ENCODE data around the gene RPS10. TPM values are rescaled to one million over a fixed set of nuclear protein-coding genes. Genes with fewer than 3 reads are reported as not detected.

RPS10 gene
- total and polyA plus RNA-seq, 2 donors (not counting 1 experiment from before 2014, with no cell fraction given), result 1,649 to 2,883 TPM

DNA sequence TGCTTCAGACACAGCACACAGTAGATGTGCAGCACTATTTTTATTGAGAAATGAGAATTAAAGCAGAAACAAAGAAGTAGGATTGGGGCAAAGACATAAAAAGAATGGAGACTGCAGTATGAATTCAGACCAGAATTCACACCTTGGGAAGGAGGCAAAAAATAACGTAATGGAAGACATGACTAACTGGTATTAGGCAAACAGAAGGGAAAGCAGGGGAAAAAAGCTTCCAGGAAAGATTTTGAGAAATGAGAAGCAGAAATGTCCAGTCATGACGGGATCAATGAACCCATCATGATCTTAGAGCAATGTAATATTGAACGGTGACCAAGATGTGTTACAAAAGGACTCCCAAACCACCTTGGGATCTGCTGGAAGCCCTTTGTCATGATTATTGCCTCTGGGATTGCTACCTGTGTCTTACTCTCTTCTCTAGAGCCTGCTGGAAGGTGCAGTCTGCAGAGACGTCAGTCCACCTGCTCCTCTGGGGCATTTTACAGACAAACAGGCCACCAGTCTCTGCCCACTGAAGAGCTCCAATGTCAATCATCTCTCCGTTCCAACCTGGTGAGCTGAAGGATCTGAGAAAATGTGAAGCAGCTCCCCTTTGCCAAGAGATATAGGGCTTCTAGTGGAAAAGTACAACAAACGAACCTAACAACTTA lies 42.1 kb downstream of the RPS10 start:
- Histone ChIP-seq H3K36me3 (ENCODE audit: control insufficient read depth, insufficient read depth, low read length) (no peaks in the 10 kb centered on the region), H2AFZ (ENCODE audit: low read length) (no peak overlapping the region), H3K27ac (ENCODE audit: insufficient read depth, low read length) (peak overlapping the region; percentile 51), H3K9me3 (ENCODE audit: control insufficient read depth, insufficient read depth, low read depth, low read length) (no peaks in the 10 kb centered on the region), H3K79me2 (ENCODE audit: control insufficient read depth, insufficient read depth, low read length) (peaks cover 66% of the 10 kb centered on the region), H3K4me2 (ENCODE audit: extremely low read depth, insufficient read depth, low read length) (peak overlapping the region; percentile 16), H4K20me1 (ENCODE audit: control insufficient read depth, extremely low read depth, insufficient read depth, low read length) (no peaks in the 10 kb centered on the region), H3K4me1 (ENCODE audit: control insufficient read depth, extremely low read depth, insufficient read depth, low read length) (peaks cover 8% of the 10 kb centered on the region), H3K4me3 (replicated peaks in 1 of 4; ENCODE audit: control extremely low read depth in 1 of 4, insufficient read depth in 1 of 4, low read depth in 3 of 4, low read length in 4 of 4) (no peak overlapping the region), H3K9ac (ENCODE audit: insufficient read depth, low read length) (no peak overlapping the region), H3K27me3 (ENCODE audit: control insufficient read depth, insufficient read depth, low read length) (no peaks in the 10 kb centered on the region)
- DNase-seq (ENCODE audit: low read depth in 2 of 2), result peak in 1 of 2 donors; percentile 11
- TF ChIP-seq, protein P1, sequence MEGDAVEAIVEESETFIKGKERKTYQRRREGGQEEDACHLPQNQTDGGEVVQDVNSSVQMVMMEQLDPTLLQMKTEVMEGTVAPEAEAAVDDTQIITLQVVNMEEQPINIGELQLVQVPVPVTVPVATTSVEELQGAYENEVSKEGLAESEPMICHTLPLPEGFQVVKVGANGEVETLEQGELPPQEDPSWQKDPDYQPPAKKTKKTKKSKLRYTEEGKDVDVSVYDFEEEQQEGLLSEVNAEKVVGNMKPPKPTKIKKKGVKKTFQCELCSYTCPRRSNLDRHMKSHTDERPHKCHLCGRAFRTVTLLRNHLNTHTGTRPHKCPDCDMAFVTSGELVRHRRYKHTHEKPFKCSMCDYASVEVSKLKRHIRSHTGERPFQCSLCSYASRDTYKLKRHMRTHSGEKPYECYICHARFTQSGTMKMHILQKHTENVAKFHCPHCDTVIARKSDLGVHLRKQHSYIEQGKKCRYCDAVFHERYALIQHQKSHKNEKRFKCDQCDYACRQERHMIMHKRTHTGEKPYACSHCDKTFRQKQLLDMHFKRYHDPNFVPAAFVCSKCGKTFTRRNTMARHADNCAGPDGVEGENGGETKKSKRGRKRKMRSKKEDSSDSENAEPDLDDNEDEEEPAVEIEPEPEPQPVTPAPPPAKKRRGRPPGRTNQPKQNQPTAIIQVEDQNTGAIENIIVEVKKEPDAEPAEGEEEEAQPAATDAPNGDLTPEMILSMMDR (conservative IDR thresholded peaks at IDR 0.05 in 1 of 2, IDR thresholded peaks at IDR 0.05 in 1 of 2; ENCODE audit: low read depth in 1 of 2, low read length in 2 of 2), result no peak
- no peak for TF ChIP-seq EZH2 (IDR thresholded peaks at IDR 0.05; ENCODE audit: low read length, missing control alignments)

GRCh38 chr6:34383161-34383631 lies 42.7 kb downstream of the RPS10 start:
- Histone ChIP-seq H3K79me2 (ENCODE audit: control insufficient read depth, insufficient read depth, low read length) (peaks cover 66% of the 10 kb centered on the region), H3K27me3 (ENCODE audit: control insufficient read depth, insufficient read depth, low read length) (no peaks in the 10 kb centered on the region), H2AFZ (ENCODE audit: low read length) (no peak overlapping the region), H3K36me3 (ENCODE audit: control insufficient read depth, insufficient read depth, low read length) (no peaks in the 10 kb centered on the region), H3K4me1 (ENCODE audit: control insufficient read depth, extremely low read depth, insufficient read depth, low read length) (peaks cover 10% of the 10 kb centered on the region), H3K9me3 (ENCODE audit: control insufficient read depth, insufficient read depth, low read depth, low read length) (no peaks in the 10 kb centered on the region), H3K9ac (ENCODE audit: insufficient read depth, low read length) (no peak overlapping the region), H3K4me3 (replicated peaks in 1 of 4; ENCODE audit: control extremely low read depth in 1 of 4, insufficient read depth in 1 of 4, low read depth in 3 of 4, low read length in 4 of 4) (no peak overlapping the region), H3K27ac (ENCODE audit: insufficient read depth, low read length) (peak overlapping the region; percentile 22), H3K4me2 (ENCODE audit: extremely low read depth, insufficient read depth, low read length) (peak overlapping the region; percentile 16), H4K20me1 (ENCODE audit: control insufficient read depth, extremely low read depth, insufficient read depth, low read length) (no peaks in the 10 kb centered on the region)
- peak; percentile 56 to 76 for DNase-seq (ENCODE audit: low read depth in 2 of 2)
- TF ChIP-seq, protein P1 (conservative IDR thresholded peaks at IDR 0.05 in 1 of 2, IDR thresholded peaks at IDR 0.05 in 1 of 2; ENCODE audit: low read depth in 1 of 2, low read length in 2 of 2), result no peak
- no peak for TF ChIP-seq EZH2 (IDR thresholded peaks at IDR 0.05; ENCODE audit: low read length, missing control alignments)

GRCh38 chr6:34381081-34381480 lies 44.8 kb downstream of the RPS10 start:
- Histone ChIP-seq H3K4me1 (ENCODE audit: control insufficient read depth, extremely low read depth, insufficient read depth, low read length) (peaks cover 7% of the 10 kb centered on the region), H3K36me3 (ENCODE audit: control insufficient read depth, insufficient read depth, low read length) (no peaks in the 10 kb centered on the region), H2AFZ (ENCODE audit: low read length) (no peak overlapping the region), H3K79me2 (ENCODE audit: control insufficient read depth, insufficient read depth, low read length) (peaks cover 67% of the 10 kb centered on the region), H3K4me2 (ENCODE audit: extremely low read depth, insufficient read depth, low read length) (no peak overlapping the region), H3K27ac (ENCODE audit: insufficient read depth, low read length) (no peak overlapping the region), H4K20me1 (ENCODE audit: control insufficient read depth, extremely low read depth, insufficient read depth, low read length) (no peaks in the 10 kb centered on the region), H3K9ac (ENCODE audit: insufficient read depth, low read length) (no peak overlapping the region), H3K27me3 (ENCODE audit: control insufficient read depth, insufficient read depth, low read length) (no peaks in the 10 kb centered on the region), H3K4me3 (replicated peaks in 1 of 4; ENCODE audit: control extremely low read depth in 1 of 4, insufficient read depth in 1 of 4, low read depth in 3 of 4, low read length in 4 of 4) (no peak overlapping the region), H3K9me3 (ENCODE audit: control insufficient read depth, insufficient read depth, low read depth, low read length) (no peaks in the 10 kb centered on the region)
- DNase-seq (ENCODE audit: low read depth in 2 of 2), result peak in 1 of 2 donors; percentile 58
- TF ChIP-seq, protein P1 (conservative IDR thresholded peaks at IDR 0.05 in 1 of 2, IDR thresholded peaks at IDR 0.05 in 1 of 2; ENCODE audit: low read depth in 1 of 2, low read length in 2 of 2), result no peak
- TF ChIP-seq EZH2 (IDR thresholded peaks at IDR 0.05; ENCODE audit: low read length, missing control alignments), result no peak

Data from fibroblast of lung (primary cell).